AG10803 (cell line): Measurements from ENCODE around the gene AVPR2.

ENCODE experiments used
- DNase-seq: peaks from one replicate; pipeline ENCODE4 v3.0.0; 2010; ENCODE audit warnings: low read depth
- H3K4me3 ChIP-seq: 2 replicates; pipeline ENCODE4 v1.5.1; 2011; ENCODE audit warnings: mild to moderate bottlenecking, low read length, control low read depth
- CTCF ChIP-seq: conservative IDR thresholded peaks from 2 replicates; pipeline ENCODE4 v1.5.1; 2011; ENCODE audit warnings: mild to moderate bottlenecking, low read length, control low read depth, inconsistent platforms

Gene AVPR2

GRCh38 chrX:153885968-153886903 lies 18.2 kb upstream of the AVPR2 start, which contains the start of gene L1CAM:
TSS of gene L1CAM (minus strand) at chrX:153886173. CDS start at chrX:153875836, 10,337 bp downstream.
- no peak for TF ChIP-seq CTCF
- DNase-seq: no peak
- no peak within 1 kb of the TSS for H3K4me3 ChIP-seq

- no peak for DNase-seq
- no peak for TF ChIP-seq CTCF
Measured at GRCh38 chrX:153886915-153887314, 17.6 kb upstream of the AVPR2 start.

GRCh38 chrX:153887385-153887784 lies 17.1 kb upstream of the AVPR2 start:
- DNase-seq: no peak
- no peak overlapping the region for H3K4me3 ChIP-seq
- TF ChIP-seq CTCF: no peak

More at GRCh38 chrX:153886915-153887314, 17.6 kb upstream of the AVPR2 start:
- H3K4me3 ChIP-seq: no peak overlapping the region

- H3K4me3 ChIP-seq: no peak overlapping the region
- no peak for TF ChIP-seq CTCF
- no peak for DNase-seq
Measured at GRCh38 chrX:153888344-153888743, 16.1 kb upstream of the AVPR2 start.

- DNase-seq: no peak
- no peak overlapping the region for H3K4me3 ChIP-seq
- TF ChIP-seq CTCF: no peak
Measured at GRCh38 chrX:153889123-153889522, 15.3 kb upstream of the AVPR2 start.

- no peak overlapping the region for H3K4me3 ChIP-seq
- TF ChIP-seq CTCF: no peak
- DNase-seq: no peak
Measured at GRCh38 chrX:153897899-153898298, 6.6 kb upstream of the AVPR2 start.
